Measurements from ENCODE around the gene ING3. TPM values are rescaled to one million over a fixed set of nuclear protein-coding genes. Genes with fewer than 3 reads are reported as not detected.

Gene ING3
- total RNA-seq, 3 donors from 2014 or later, result 18.2 to 21.7 (median 20.7) TPM

DNA sequence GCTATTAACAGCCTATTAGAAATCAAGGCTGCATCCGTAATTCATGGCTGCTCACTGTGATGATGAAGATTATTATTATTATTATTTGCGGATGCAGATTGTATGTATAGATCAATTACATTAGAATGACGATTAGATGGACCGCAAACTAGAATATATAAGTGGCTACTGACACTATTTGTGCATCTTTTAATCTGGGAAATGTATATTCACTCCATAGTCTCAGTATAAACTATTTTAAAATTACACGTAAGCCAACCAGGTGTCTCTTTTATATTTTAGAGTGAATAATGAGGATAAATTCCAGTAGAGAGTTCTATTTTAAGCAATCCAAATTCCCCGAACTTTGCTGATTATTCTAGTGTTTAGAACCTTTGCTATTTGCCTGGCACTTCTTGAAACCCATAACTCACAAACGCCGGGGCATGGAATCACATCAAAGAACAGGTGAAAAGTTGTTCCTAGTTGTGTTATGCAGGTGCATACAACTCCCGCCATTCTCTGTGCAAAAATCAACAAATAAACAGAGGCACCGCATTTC lies 509 bp upstream of the ING3 start:
- intact Hi-C loops (cut with DNase I, micrococcal nuclease), result no loop called here

DNA sequence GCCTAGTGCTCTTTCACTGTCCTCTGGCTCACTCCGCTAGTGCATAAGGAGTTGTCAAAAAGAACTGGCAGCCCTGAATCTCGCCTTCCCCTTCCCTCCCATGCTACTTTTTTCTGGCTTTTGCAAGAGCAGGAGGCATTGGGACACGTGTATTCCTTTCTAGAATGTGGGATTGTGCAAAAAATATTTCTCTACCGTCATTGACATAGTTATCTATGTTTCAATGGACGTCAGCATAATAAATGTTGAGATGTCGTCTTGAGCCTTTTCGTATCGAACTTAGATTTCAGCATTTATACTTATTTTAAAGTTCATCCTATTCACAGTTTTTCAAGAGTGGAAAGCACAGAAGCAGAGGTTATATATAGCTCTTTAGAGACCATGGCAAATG lies 727 bp downstream of the ING3 start:
- DNase-seq (no peak), ATAC-seq (no peak)
- TF ChIP-seq, protein P1, sequence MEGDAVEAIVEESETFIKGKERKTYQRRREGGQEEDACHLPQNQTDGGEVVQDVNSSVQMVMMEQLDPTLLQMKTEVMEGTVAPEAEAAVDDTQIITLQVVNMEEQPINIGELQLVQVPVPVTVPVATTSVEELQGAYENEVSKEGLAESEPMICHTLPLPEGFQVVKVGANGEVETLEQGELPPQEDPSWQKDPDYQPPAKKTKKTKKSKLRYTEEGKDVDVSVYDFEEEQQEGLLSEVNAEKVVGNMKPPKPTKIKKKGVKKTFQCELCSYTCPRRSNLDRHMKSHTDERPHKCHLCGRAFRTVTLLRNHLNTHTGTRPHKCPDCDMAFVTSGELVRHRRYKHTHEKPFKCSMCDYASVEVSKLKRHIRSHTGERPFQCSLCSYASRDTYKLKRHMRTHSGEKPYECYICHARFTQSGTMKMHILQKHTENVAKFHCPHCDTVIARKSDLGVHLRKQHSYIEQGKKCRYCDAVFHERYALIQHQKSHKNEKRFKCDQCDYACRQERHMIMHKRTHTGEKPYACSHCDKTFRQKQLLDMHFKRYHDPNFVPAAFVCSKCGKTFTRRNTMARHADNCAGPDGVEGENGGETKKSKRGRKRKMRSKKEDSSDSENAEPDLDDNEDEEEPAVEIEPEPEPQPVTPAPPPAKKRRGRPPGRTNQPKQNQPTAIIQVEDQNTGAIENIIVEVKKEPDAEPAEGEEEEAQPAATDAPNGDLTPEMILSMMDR (IDR thresholded peaks at IDR 0.05), result no peak
- intact Hi-C loops (cut with DNase I, micrococcal nuclease), result no loop called here
- peaks cover 10% of the 10 kb centered on the region for H3K4me1 ChIP-seq (ENCODE audit: low read depth)
- peaks cover 11% of the 10 kb centered on the region for H3K36me3 ChIP-seq (ENCODE audit: low read depth)
- H3K9me3 ChIP-seq, result no peaks in the 10 kb centered on the region
- H3K4me3 ChIP-seq, result peak overlapping the region; percentile 27

More for the DNA sequence above, 509 bp upstream of the ING3 start:
- peaks cover 5% of the 10 kb centered on the region for H3K36me3 ChIP-seq (ENCODE audit: low read depth)
- TF ChIP-seq, protein P1 (IDR thresholded peaks at IDR 0.05), result no peak
- DNase-seq (no peak), ATAC-seq (no peak)
- H3K4me1 ChIP-seq (ENCODE audit: low read depth), result peaks cover 13% of the 10 kb centered on the region
- H3K4me3 ChIP-seq, result peak overlapping the region; percentile 27
- H3K9me3 ChIP-seq, result no peaks in the 10 kb centered on the region

DNA sequence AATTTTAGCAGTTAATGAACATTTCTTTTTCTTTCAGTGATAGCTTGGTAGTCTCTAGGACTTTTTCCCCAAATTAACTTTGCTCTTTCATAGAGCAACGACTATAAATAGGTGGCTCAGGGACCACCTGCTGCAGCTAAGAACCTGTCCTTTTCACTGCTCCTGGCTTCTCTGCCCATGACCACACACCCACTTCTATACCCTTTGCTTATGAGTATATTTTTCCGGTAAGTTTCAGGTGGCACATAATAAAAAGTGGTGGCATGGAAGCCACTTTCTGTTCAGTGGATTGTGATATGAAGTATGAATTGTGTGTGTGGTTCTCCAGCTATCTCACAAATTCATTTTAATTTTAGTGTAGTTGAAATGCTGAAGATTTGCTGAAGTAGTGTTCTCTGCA lies 1.2 kb downstream of the ING3 start:
- DNase-seq, result no peak
- no peak overlapping the region for H3K4me3 ChIP-seq
- intact Hi-C loops (cut with DNase I, micrococcal nuclease), result no loop called here
- TF ChIP-seq, protein P1 (IDR thresholded peaks at IDR 0.05), result no peak
- peaks cover 10% of the 10 kb centered on the region for H3K4me1 ChIP-seq (ENCODE audit: low read depth)
- H3K9me3 ChIP-seq, result no peaks in the 10 kb centered on the region
- no peak for ATAC-seq
- peaks cover 11% of the 10 kb centered on the region for H3K36me3 ChIP-seq (ENCODE audit: low read depth)

DNA sequence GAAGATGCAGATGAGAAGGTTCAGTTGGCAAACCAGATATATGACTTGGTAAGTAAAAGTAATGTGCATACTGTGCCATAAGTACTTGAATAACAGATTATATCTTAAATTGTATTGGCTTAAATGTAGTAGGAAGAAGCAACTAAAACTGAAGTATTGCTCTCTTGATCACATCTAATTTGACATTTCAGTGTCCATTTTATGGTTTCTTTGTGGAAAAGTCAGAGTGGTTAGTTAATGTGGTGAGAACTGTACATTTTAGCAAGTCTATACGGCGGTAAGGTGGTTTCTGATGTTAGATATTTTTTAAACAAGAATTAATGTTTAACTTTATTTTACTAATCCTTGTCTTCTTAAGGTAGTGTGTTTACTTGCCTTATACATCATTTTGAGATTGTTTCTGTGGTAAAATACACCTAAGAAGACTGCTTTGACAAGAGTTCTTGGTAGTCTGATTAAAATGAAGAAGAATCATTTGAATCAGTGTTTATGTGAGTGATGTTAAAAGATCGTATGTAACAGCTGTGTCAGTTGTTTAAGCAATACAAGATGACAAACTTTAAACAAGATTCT lies 5.1 kb downstream of the ING3 start:
- Histone ChIP-seq H3K4me3 (no peak overlapping the region), H3K4me1 (ENCODE audit: low read depth) (peaks cover 10% of the 10 kb centered on the region), H3K9me3 (no peaks in the 10 kb centered on the region), H3K36me3 (ENCODE audit: low read depth) (peaks cover 5% of the 10 kb centered on the region)
- ATAC-seq (no peak), DNase-seq (no peak)
- TF ChIP-seq, protein P1 (IDR thresholded peaks at IDR 0.05), result no peak
- intact Hi-C loops (cut with DNase I, micrococcal nuclease), result no loop called here

DNA sequence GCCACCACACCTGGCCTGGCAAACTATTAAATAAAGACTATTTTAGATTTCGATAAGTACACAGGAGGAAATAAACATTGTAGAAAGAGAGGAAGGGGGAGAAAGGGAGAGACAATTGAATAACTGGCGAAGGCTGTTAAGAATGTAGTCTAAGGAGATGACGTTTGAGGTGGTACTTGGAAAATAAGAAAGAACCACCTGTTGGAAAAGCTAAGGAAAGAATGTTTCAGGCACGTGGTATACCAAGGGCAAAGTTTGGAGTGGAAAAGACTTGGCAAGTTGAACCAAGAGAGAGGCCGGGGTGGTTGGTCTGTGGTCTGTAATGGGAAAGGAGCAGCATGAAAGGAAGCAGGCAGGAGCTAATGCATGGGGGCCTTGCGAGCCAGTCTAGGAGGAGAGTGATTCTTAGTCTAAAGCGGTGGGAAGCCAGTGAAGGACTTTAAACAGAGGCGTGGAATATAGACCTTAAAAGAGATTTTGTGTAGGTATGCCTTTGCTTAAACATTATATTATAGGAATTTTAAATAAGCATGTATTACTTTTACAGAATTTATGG lies 9.4 kb downstream of the ING3 start:
- no peaks in the 10 kb centered on the region for H3K4me1 ChIP-seq (ENCODE audit: low read depth)
- intact Hi-C loops (cut with DNase I, micrococcal nuclease), result no loop called here

More for the DNA sequence above, 9.4 kb downstream of the ING3 start:
- ATAC-seq (no peak), DNase-seq (no peak)
- TF ChIP-seq, protein P1 (IDR thresholded peaks at IDR 0.05), result no peak
- H3K9me3 ChIP-seq, result no peaks in the 10 kb centered on the region
- peaks cover 5% of the 10 kb centered on the region for H3K36me3 ChIP-seq (ENCODE audit: low read depth)
- H3K4me3 ChIP-seq, result no peak overlapping the region
